ENCODE results near the gene USP8. TPM values are rescaled to one million over a fixed set of nuclear protein-coding genes. Genes with fewer than 3 reads are reported as not detected.

Gene USP8
- total and polyA plus RNA-seq, 2 donors (not counting 1 experiment from before 2014, with no cell fraction given), result 25.7 to 126 TPM

- H3K27me3 ChIP-seq (replicated peaks in 1 of 4; ENCODE audit: control extremely low read depth in 1 of 4, control insufficient read depth in 3 of 4, insufficient read depth in 4 of 4, low read length in 3 of 4), result no peaks in the 10 kb centered on the region
- H3K4me3 Mint-ChIP-seq, result no peak overlapping the region
- CTCF ChIA-PET, result no interaction called here
- H3K27me3 Mint-ChIP-seq, result no peaks in the 10 kb centered on the region
- H3K27ac ChIP-seq (ENCODE audit: low read length in 2 of 2), result no peak overlapping the region
- intact Hi-C loops (cut with micrococcal nuclease), result no loop called here
- H3K36me3 ChIP-seq (replicated peaks in 1 of 2; ENCODE audit: control extremely low read depth in 1 of 2, control insufficient read depth in 1 of 2, extremely low read depth in 1 of 2, insufficient read depth in 2 of 2, low read length in 1 of 2), result no peaks in the 10 kb centered on the region
- TF ChIP-seq CTCF (IDR thresholded peaks at IDR 0.05) (no peak), EZH2 (IDR thresholded peaks at IDR 0.05; ENCODE audit: borderline replicate concordance, insufficient read depth, low read depth, low read length, poor library complexity, severe bottlenecking) (no peak)
- H3K4me1 ChIP-seq (ENCODE audit: control insufficient read depth in 2 of 2, insufficient read depth in 2 of 2, low read length in 2 of 2), result no peaks in the 10 kb centered on the region
- H3K9ac ChIP-seq (ENCODE audit: low read length), result no peak overlapping the region
- H3K4me2 ChIP-seq (replicated peaks; ENCODE audit: low read depth, low read length, poor library complexity, severe bottlenecking), result no peak overlapping the region
- DNase-seq (no peak), ATAC-seq (ENCODE audit: low read depth) (no peak)
- 92% methylated on average over 2 of the region's 2 CpGs for WGBS (ENCODE audit: insufficient coverage)
- H3K4me3 ChIP-seq (ENCODE audit: control extremely low read depth in 1 of 5, extremely low read depth in 1 of 5, insufficient read depth in 1 of 5, low read depth in 2 of 5, low read length in 4 of 5), result no peak overlapping the region
- H2AFZ ChIP-seq (ENCODE audit: insufficient read depth, low read depth, low read length, poor library complexity, severe bottlenecking), result no peak overlapping the region
- H3K4me1 Mint-ChIP-seq, result no peaks in the 10 kb centered on the region
- H3K9me3 Mint-ChIP-seq (ENCODE audit: insufficient read depth), result no peaks in the 10 kb centered on the region
- H3K79me2 ChIP-seq (ENCODE audit: control insufficient read depth, insufficient read depth, low read length), result no peaks in the 10 kb centered on the region
- no peak overlapping the region for H3K27ac Mint-ChIP-seq
- POLR2A ChIA-PET, result no interaction called here
- no peaks in the 10 kb centered on the region for H4K20me1 ChIP-seq (ENCODE audit: control insufficient read depth, insufficient read depth, low read length, poor library complexity, severe bottlenecking)
- no peaks in the 10 kb centered on the region for H3K9me3 ChIP-seq (ENCODE audit: control extremely low read depth in 1 of 3, control insufficient read depth in 2 of 3, insufficient read depth in 1 of 3, low read length in 2 of 3)
These were observed 12.3 kb upstream of the USP8 start for GRCh38 chr15:50411870-50412269.

DNA sequence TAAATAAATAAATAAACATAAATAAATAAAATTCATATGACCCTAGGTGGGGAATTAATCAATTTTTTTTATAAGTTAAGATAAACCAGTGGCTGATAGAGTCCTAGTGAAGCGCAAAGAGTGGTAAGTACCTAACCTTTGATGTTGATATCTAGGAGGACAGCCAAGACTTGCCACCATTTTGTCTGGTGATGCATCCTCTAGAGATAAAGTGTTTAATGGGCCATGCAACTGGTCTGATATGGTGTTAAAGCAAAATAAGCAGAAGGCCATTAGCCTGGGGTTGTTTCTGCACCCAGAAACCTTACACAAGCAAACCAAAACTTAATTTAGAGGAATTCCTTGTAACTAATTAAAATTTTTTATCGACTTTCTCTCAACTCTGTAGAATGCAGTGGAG is 9.6 kb upstream of the USP8 start:
- Mint-ChIP-seq H3K4me1 (no peaks in the 10 kb centered on the region), H3K4me3 (no peak overlapping the region), H3K27ac (no peak overlapping the region), H3K9me3 (ENCODE audit: insufficient read depth) (no peaks in the 10 kb centered on the region), H3K27me3 (no peaks in the 10 kb centered on the region)
- Histone ChIP-seq H3K36me3 (replicated peaks in 1 of 2; ENCODE audit: control extremely low read depth in 1 of 2, control insufficient read depth in 1 of 2, extremely low read depth in 1 of 2, insufficient read depth in 2 of 2, low read length in 1 of 2) (no peaks in the 10 kb centered on the region), H3K4me2 (replicated peaks; ENCODE audit: low read depth, low read length, poor library complexity, severe bottlenecking) (no peak overlapping the region), H3K4me1 (ENCODE audit: control insufficient read depth in 2 of 2, insufficient read depth in 2 of 2, low read length in 2 of 2) (no peaks in the 10 kb centered on the region), H3K27ac (ENCODE audit: low read length in 2 of 2) (no peak overlapping the region), H2AFZ (ENCODE audit: insufficient read depth, low read depth, low read length, poor library complexity, severe bottlenecking) (no peak overlapping the region), H3K27me3 (replicated peaks in 1 of 4; ENCODE audit: control extremely low read depth in 1 of 4, control insufficient read depth in 3 of 4, insufficient read depth in 4 of 4, low read length in 3 of 4) (no peaks in the 10 kb centered on the region), H4K20me1 (ENCODE audit: control insufficient read depth, insufficient read depth, low read length, poor library complexity, severe bottlenecking) (no peaks in the 10 kb centered on the region), H3K9me3 (ENCODE audit: control extremely low read depth in 1 of 3, control insufficient read depth in 2 of 3, insufficient read depth in 1 of 3, low read length in 2 of 3) (no peaks in the 10 kb centered on the region), H3K9ac (ENCODE audit: low read length) (no peak overlapping the region), H3K79me2 (ENCODE audit: control insufficient read depth, insufficient read depth, low read length) (no peaks in the 10 kb centered on the region), H3K4me3 (ENCODE audit: control extremely low read depth in 1 of 5, extremely low read depth in 1 of 5, insufficient read depth in 1 of 5, low read depth in 2 of 5, low read length in 4 of 5) (no peak overlapping the region)
- TF ChIP-seq CTCF (IDR thresholded peaks at IDR 0.05) (no peak), EZH2 (IDR thresholded peaks at IDR 0.05; ENCODE audit: borderline replicate concordance, insufficient read depth, low read depth, low read length, poor library complexity, severe bottlenecking) (no peak)
- DNase-seq (no peak), ATAC-seq (ENCODE audit: low read depth) (no peak)
- ChIA-PET CTCF (no interaction called here), POLR2A (no interaction called here)
- intact Hi-C loops (cut with micrococcal nuclease), result no loop called here
- 100% methylated on average over 1 of the region's 2 CpGs for WGBS (ENCODE audit: insufficient coverage)

All from B cell (primary cell).